Transverse colon (tissue), 4 donors: ENCODE data around the gene PCDHA5. TPM values are rescaled to one million over a fixed set of nuclear protein-coding genes. Genes with fewer than 3 reads are reported as not detected.
A peak's percentile ranks its signal among the peaks of the same experiment; 100 is the strongest.
"Not testable (repeated sequence)": the region's sequence is repeated elsewhere in the genome, so short reads cannot be mapped to it uniquely, and the experiment has no call there.

Experiments used
- DNase-seq: peaks from one replicate; pipeline ENCODE4 v3.0.0-alpha.2; 2019
- H3K27ac ChIP-seq, 4 donors: fragments of 200-600 bp; sonication (generic); 2 replicates each; pipeline ENCODE4 v1.5.1; 2016 to 2018; ENCODE audit warnings: inconsistent platforms in 4 of 4
- H3K27me3 ChIP-seq: fragments of 200-600 bp; sonication (generic); 2 replicates; pipeline ENCODE4 v1.5.1; 2017; ENCODE audit warnings: inconsistent platforms
- H3K36me3 ChIP-seq, 4 donors: fragments of 200-600 bp; sonication (generic); 2 replicates each; pipeline ENCODE4 v1.5.1; 2017 to 2019; ENCODE audit warnings: inconsistent platforms in 4 of 4
- H3K4me1 ChIP-seq, 4 donors: fragments of 200-600 bp; sonication (generic); 2 replicates each; pipeline ENCODE4 v1.5.1; 2017 to 2020; ENCODE audit warnings: inconsistent platforms in 4 of 4
- H3K4me3 ChIP-seq, 4 donors: fragments of 200-600 bp; sonication (generic); 1 replicate in 1 of 4; 2 replicates in 3 of 4; pipeline versions ENCODE4 v1.5.1 to v1.6.1; 2017 to 2019; ENCODE audit warnings: inconsistent platforms in 4 of 4
- H3K9me3 ChIP-seq, 2 donors: fragments of 200-600 bp; sonication (generic); 2 replicates each; pipeline ENCODE4 v1.5.1; 2017 to 2019; ENCODE audit warnings: inconsistent platforms in 2 of 2
- CTCF ChIP-seq, 5 experiments: fragments of 200-600 bp in 3 of 5; fragments of 450-650 bp in 2 of 5; sonication (generic) in 3 of 5; IDR thresholded peaks; 1 replicate in 2 of 5; 2 replicates in 3 of 5; pipeline ENCODE4 v1.5.1; 2016 to 2017; ENCODE audit warnings: antibody characterized with exemption in 5 of 5, inconsistent platforms in 3 of 5, mild to moderate bottlenecking in 2 of 5, moderate library complexity in 1 of 5
- EP300 ChIP-seq: sonication (generic); formaldehyde crosslinking; IDR thresholded peaks from one replicate; pipeline ENCODE4 v1.6.1; 2017; ENCODE audit warnings: antibody characterized with exemption, low read depth
- POLR2A ChIP-seq: fragments of 450-650 bp; IDR thresholded peaks from one replicate; pipeline ENCODE4 v1.6.1; 2016; ENCODE audit warnings: antibody characterized with exemption, mild to moderate bottlenecking, moderate library complexity
- POLR2AphosphoS5 ChIP-seq, 3 donors: sonication (generic); formaldehyde crosslinking; IDR thresholded peaks; one replicate each; pipeline ENCODE4 v1.6.1; 2016; ENCODE audit warnings: antibody characterized with exemption in 3 of 3
- WGBS, 2 donors: methylation state at CpG; one replicate each; pipeline ENCODE4 v1.1.5; 2018; ENCODE audit warnings: low coverage in 1 of 2; 5-methylcytosine and 5-hydroxymethylcytosine counted together
- in situ Hi-C, 4 donors: fragments of 200-750 bp; cut with MboI; loops; one replicate each; pipeline versions ENCODE4 v1.15.0 to v1.15.1; 2017; ENCODE audit warnings: low sequenced_read_pairs in 3 of 4, low pct_ligation_motif_present in 1 of 4, low pct_unique_long_range_greater_than_20kb in 1 of 4
- intact Hi-C: fragments of 100-400 bp; cut with DNase I; formaldehyde crosslinking; loops from one replicate; pipeline ENCODE4 v1.15.1; 2023; ENCODE audit warnings: low total_unique reads
- total RNA-seq, 4 donors: library from RNA; depleted of rRNA; stranded (reverse); fragments of >200 nt; gene quantifications; one replicate each; pipeline ENCODE4 v1.1.0, GENCODE V29; 2016

Gene PCDHA5
- total RNA-seq, 4 donors from 2014 or later: 0.79 to 0.96 TPM; not detected in 2

GRCh38 chr5:140833993-140834392 is 12.6 kb downstream of the PCDHA5 start, which contains the start of gene PCDHA7:
TSS of gene PCDHA7 (plus strand) at chr5:140834269. CDS start at chr5:140834384, 115 bp downstream.
- in situ Hi-C loops (no loop called here), intact Hi-C loops (no loop called here)
- Histone ChIP-seq H3K27me3 (peaks cover 31% of the 10 kb centered on the region), H3K4me3 (peak within 1 kb of the TSS in 1 of 4 donors; percentile 5), H3K27ac (no peak within 1 kb of the TSS), H3K9me3 (peaks cover 17 to 47% of the 10 kb centered on the region in 2 donors), H3K4me1 (no peaks in the 10 kb centered on the region), H3K36me3 (no peaks in the 10 kb centered on the region)
- WGBS, 2 donors: 11 to 37% methylated on average over 8 of the region's 8 CpGs
- no peak for TF ChIP-seq POLR2A
- DNase-seq: no peak

- H3K36me3 ChIP-seq, intact Hi-C loops, in situ Hi-C loops, DNase-seq, H3K4me1 ChIP-seq, H3K27ac ChIP-seq: not testable (repeated sequence)
- 71% methylated on average over 29 of the region's 38 CpGs; no CpG with 5 or more reads in 1 of the 2 donors for WGBS, 2 donors
- Histone ChIP-seq H3K9me3 (peaks cover 17 to 43% of the 10 kb centered on the region in 2 donors), H3K27me3 (peaks cover 31% of the 10 kb centered on the region), H3K4me3 (peak overlapping the region in 1 of 4 donors; percentile 5)
Measured at GRCh38 chr5:140834439-140835008, 13.1 kb downstream of the PCDHA5 start.

GRCh38 chr5:140835622-140836510 is 14.5 kb downstream of the PCDHA5 start:
- Histone ChIP-seq H3K27me3 (peaks cover 22% of the 10 kb centered on the region), H3K4me1 (no peaks in the 10 kb centered on the region), H3K36me3 (no peaks in the 10 kb centered on the region), H3K4me3 (no peak overlapping the region), H3K27ac (no peak overlapping the region), H3K9me3 (peaks cover 9 to 42% of the 10 kb centered on the region in 2 donors)
- 80 to 84% methylated on average over 9 to 80 of the region's 103 CpGs for WGBS, 2 donors
- intact Hi-C loops: no loop called here
- no peak for DNase-seq
- in situ Hi-C loops: no loop called here
- no peak for TF ChIP-seq EP300
- no peak for TF ChIP-seq CTCF (IDR thresholded peaks at IDR 0.05)
- no peak for TF ChIP-seq POLR2AphosphoS5 (IDR thresholded peaks at IDR 0.05)
- no peak for TF ChIP-seq POLR2A

- 42 to 59% methylated on average over 17 to 47 of the region's 47 CpGs for WGBS, 2 donors
- Histone ChIP-seq H3K36me3 (no peaks in the 10 kb centered on the region), H3K9me3 (peaks cover 9 to 25% of the 10 kb centered on the region in 2 donors), H3K27me3 (peaks cover 14% of the 10 kb centered on the region), H3K4me1 (no peaks in the 10 kb centered on the region), H3K27ac (no peak within 1 kb of the TSS), H3K4me3 (no peak within 1 kb of the TSS)
- no peak for TF ChIP-seq EP300
- no peak for TF ChIP-seq POLR2A
- no peak for TF ChIP-seq CTCF (IDR thresholded peaks at IDR 0.05)
- TF ChIP-seq POLR2AphosphoS5 (IDR thresholded peaks at IDR 0.05): no peak
- DNase-seq: no peak
- intact Hi-C loops: no loop called here
- in situ Hi-C loops: no loop called here
Measured at GRCh38 chr5:140840978-140841962, 19.9 kb downstream of the PCDHA5 start, which contains the start of gene PCDHA8. TSS of gene PCDHA8 (plus strand) at chr5:140841187. CDS start at chr5:140841322, 135 bp downstream.
